Measurements from ENCODE around the gene CIB4. TPM values are rescaled to one million over a fixed set of nuclear protein-coding genes. Genes with fewer than 3 reads are reported as not detected.
"Not testable (repeated sequence)": the region's sequence is repeated elsewhere in the genome, so short reads cannot be mapped to it uniquely, and the experiment has no call there.

Gene CIB4
- total RNA-seq, 1 experiment from 2014 or later = not detected

DNA sequence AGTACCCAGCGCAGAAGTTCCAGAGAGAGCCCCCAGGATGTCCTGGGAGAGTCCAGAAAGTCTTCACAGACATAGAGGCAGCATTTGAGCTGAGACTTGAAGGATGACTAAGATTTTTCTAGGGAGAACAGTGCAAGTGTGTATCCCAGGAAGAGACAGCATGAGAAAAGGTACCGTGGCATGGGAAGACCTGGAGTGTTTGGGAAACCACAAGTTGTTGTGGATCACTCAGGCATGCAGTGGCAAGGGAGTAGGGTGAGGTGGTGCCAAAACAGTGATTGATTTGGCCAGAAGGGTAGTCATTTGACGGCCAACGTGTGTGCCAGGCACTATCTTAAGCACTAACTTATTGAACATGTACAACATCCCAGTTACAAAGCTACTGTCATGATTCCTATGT is 26.9 kb upstream of the CIB4 start:
- no peak for DNase-seq (ENCODE audit: low read depth)

DNA sequence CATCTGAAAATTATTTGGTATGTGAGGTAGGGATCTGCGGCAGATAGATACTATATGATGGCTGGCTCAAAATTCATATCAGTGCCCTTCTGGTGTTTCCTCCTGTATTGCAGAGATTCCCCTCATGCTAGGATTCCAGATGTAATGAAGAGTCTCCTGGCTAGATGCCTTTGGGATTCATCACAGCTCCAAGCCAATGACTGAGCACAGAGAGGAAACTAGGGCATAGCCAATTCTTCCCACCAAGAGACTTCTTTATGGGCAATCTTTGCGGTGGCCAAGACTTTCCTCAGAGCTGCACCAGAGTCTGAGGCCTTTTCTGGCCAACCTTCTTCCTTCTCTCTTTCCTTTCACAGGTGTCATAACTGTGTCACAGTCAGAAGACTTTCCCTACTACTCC is 25.5 kb upstream of the CIB4 start:
- no peak for DNase-seq (ENCODE audit: low read depth)

DNA sequence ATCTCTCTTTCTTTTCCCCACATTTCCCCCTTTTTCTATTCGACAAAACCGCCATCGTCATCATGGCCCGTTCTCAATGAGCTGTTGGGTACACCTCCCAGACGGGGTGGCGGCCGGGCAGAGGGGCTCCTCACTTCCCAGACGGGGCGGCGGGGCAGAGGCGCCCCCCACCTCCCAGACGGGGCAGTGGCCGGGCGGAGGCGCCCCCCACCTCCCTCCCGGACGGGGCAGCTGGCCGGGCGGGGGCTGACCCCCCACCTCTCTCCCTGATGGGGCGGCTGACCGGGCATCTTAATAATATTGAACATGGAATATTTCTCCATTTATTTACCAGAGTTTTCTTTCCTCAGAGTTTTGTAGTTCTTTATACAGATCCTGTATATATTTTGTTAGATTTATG is 24.1 kb upstream of the CIB4 start:
- not testable (repeated sequence) for DNase-seq (ENCODE audit: low read depth)

DNA sequence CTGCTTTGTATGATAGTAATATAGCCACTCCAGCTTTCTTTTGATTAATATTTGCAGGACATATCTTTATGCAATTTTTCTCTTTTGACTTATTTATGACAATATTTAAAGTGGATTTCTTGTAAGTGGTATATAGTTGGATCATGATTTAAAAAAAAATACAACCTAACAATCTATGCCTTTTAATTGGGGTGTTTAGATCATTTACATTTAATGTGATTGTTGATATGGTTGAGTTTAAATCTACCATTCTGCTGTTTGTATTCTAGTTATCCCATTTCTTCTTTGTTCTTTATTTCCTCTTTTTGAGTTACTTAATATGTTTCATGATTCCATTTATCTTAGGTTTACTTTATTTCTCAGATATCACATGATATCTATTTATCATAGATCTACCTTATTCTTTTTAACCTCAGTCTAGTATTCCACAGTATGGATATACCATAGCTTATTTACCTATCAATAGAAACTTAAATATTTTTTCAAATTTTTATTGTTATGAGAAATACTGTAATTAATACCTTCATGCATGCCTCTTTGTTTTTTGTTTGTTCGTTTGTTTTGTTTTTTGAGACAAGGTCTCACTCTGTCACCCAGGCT is 19.3 kb upstream of the CIB4 start:
- no peak for DNase-seq (ENCODE audit: low read depth)

DNA sequence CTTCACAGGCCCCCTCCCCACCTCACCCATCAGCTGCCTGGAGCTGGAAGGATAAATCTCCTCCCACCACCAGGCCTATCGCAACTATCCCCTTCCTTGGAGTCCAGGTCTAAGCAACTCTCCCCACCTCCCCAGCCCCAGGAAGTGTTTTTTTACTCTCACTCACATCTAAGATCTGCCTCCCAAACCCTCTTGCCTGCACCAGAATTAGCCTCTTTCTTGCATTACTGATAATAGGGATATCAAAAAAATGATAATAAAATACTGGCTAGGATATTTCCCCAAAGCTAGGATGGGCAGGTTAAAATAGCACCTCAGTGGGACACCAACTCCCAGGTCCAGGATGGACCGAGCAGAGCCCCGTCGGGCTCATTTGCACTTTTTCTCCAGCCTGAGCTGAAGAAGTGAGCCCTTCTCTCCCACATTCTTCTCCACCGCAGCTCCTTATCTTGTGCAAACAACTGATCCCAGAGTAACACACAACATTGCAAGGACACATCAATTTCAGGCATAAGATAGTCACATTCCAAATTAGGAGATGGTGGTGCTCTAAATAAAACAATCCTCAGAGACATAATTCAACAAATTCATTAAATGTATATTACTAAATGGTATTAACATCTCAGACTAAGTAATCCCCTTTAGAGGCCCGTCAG is 17.7 kb upstream of the CIB4 start:
- no peak for DNase-seq (ENCODE audit: low read depth)

DNA sequence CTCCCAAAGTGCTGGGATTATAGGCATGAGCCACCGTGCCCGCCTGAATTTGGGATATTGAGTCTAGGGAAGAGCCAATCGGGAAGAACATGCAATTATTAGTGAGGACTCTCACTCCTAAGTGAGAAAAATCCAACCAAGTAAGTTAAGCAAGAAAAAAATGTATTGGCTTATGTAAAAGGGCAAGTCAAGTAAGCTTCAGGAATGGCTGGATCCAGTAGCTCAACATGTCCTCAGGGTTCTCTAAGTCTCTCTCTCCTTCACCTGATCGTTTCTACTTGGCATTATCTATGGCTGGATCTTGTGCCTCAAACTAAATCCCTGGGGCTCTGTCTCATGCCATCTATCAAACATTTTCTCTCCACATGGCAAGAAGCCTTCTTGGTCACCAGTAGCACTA is 16.1 kb upstream of the CIB4 start:
- DNase-seq (ENCODE audit: low read depth) = no peak

DNA sequence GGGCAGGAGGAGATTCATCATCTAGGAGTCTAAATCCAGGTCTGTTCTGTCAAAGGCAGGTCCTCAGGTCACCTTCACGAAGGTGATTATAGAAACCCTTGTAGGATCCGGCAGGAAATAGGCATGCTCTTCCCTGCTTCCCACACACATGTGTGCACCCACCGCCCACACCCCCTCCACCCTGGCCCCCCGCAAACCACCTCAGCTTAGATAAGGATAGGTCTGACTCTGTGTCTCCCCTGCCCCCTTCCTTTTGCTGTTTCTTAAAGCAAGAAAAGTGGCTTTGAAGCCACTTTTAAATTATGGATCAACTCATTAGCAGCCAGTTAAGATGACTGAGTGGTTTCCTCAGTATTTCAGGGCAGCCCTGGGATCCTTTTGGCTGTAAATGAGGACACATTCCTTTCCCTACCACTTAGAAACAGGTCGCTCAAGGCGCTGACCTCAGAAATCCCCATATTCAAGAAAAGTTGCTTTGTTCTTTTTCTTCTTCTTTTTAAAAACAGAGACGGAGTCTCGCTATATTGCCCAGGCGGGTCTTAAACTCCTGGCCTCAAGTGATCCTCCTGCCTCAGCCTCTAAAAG is 14.5 kb upstream of the CIB4 start:
- no peak for DNase-seq (ENCODE audit: low read depth)

DNA sequence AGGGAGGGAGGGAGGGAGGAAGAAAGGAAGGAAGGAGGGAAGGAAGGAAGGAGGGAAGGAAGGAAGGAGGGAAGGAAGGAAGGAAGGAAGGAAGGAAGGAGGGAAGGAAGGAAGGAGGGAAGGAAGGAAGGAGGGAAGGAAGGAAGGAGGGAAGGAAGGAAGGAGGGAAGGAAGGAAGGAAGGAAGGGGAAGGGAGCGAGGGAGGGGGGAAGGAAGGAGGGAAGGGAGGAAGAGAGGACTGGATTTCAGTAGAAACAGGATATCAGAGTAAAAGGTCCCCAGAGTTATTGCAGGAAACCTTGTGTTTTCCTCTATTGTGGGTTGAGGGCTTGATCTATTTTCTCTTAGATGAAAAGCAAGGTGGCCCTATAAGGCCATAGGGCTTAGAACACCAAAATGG is 14.0 kb upstream of the CIB4 start:
- DNase-seq (ENCODE audit: low read depth) = not testable (repeated sequence)

DNA sequence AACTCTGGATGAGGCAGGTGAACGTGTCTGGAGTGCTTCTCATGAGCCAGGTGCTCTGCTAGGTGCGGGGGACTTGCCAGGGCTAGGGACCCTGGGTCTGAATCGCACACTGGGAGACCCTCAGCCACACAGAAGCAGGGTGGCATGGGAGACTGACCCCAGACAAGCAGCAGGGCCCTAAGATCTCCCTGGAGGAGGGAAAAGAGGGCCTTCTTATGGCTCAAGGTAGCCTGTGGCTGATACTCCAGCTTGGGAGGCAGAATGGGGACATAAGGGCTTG is 12.8 kb upstream of the CIB4 start:
- no peak for DNase-seq (ENCODE audit: low read depth)

DNA sequence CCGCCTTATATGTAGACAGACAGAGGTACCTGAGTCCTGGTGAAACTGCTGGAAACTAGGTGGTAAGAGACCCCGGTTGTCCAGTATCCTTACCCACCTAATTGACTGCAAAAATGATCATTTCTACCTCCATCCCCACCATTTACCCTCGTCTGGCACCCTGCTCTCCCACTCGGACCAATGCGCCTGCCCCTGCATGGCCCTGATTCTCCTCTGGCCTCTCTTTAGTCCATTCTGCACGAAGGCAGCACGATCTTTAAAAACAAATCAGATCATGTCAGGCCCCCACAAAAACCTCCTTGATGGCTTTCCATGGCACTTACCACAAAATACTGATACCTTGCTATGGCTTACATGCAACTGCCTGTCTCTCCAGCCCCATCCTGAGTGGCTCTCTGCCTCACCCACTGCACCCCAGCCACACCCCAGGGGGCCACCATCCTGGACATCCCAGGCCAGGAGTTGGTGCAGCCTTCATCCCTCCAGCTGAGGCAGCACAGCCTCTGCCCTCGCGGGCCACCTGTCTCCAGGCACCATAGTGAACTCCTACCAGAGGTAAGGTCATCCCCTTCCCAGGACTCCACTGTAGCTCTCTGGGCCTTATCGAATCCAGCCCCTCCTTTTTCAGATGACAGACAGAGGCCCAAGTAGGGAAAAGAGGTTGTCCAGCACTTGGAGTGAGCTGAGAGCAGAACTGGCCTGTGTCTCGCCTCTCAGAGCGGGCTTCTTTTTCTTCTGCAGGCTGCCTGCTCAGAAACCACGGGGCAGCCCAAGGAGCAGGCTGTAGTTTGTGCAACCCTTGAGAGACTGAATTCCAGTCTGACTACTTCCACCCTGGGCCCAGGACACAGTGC is 12.3 kb upstream of the CIB4 start:
- no peak for DNase-seq (ENCODE audit: low read depth)

DNA sequence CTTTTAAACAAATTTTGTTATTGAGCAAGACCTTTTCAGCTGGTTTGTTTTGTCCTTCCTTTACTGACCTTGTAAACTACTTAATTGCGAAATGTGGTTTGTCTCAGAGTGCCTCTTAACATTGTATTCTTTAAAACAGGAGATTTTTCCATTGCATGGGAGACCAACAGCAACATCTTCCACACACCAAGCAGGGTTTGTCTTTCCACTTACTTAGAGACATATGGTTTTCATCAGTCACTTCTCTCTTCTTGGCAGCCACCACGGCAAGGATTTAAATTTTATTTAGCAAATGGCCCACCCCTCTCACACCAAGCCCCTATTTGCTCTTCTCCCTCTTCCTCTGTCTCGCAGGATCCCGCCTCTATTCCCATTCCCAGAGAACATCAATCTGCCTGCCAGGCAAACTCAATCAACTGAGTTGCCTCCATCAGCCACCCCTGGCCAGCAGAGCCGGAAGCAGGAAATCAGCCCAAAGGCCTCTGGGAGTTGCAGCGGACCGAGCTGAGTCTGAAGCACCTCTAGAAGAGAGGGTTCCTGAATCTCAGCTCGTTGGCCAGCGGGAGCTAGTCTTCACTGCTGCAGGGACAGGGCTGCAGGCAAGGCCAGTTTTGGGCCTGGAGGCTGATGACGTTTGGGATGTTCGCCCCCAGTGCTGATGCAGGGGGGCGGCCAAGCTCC is 11.3 kb upstream of the CIB4 start:
- no peak for DNase-seq (ENCODE audit: low read depth)

DNA sequence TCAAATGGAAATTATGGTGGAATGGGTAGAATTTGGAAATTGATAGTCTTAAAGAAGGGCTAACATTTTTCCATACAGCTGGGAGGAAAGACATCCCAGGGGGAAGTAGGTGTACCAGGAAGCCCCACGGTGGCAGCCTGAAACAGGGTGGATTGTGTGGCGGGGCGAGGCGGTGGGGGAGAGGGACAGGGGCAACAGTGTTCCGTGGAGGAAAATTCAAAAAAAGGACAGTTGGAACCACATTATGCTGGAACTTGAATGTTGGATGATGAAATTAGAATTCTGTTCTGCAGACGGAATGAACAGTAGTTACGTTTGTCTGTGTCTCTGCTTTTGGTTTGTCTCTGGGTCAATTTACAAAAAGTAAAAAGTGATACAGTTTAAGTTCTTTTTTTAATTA is 10.6 kb upstream of the CIB4 start:
- DNase-seq (ENCODE audit: low read depth) = no peak

DNA sequence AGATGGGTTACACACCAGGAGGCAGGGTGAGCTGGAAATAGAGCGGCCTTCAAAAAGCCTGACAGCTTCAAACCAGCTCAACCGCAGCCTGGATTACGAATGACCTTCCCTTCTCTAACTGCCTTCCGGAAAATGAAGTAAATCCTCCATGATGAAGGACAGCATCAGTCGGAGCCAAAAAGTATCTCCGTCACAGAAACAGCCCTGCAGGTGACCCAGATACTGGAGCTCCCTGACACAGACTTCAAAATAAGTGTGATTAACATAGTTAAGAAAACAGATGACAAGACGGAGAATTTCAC is 10.3 kb upstream of the CIB4 start:
- no peak for DNase-seq (ENCODE audit: low read depth)

DNA sequence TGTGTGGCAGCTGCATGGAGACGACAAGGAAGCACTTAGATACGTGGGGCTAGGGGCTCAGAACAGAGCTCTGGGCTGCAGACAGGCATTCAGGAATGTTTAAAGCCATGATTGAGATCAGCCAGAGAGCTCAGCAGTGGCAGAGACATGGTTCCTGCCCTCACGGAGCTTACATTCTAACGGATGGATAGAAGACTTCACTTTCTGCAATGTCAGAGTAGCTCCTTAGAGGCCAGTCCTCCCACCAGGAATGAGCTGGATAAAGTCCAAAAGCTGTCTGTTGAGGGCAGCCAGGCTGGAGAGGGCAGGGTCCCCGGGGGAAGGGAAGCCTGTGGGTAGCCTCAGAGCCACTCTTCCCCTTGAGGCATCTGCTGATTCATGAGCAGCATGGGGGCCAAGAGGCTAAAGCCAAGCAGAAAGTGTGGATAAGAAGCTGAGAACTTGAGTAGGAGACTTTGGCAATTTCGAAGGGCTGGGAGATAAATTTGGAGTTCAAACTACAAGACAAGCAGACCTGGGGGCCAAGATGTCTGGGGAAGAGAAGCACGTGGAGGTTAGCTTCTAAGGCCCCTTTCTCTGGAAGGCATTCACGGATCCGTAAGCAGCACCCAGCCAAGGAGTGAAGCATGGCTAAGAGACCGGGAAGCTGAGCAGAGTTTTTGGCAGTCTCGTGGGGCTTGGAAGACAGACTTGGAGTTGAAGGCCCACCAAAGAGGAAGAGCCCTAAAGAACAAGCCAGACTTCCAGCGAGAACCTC is 9.7 kb upstream of the CIB4 start:
- DNase-seq (ENCODE audit: low read depth) = no peak

DNA sequence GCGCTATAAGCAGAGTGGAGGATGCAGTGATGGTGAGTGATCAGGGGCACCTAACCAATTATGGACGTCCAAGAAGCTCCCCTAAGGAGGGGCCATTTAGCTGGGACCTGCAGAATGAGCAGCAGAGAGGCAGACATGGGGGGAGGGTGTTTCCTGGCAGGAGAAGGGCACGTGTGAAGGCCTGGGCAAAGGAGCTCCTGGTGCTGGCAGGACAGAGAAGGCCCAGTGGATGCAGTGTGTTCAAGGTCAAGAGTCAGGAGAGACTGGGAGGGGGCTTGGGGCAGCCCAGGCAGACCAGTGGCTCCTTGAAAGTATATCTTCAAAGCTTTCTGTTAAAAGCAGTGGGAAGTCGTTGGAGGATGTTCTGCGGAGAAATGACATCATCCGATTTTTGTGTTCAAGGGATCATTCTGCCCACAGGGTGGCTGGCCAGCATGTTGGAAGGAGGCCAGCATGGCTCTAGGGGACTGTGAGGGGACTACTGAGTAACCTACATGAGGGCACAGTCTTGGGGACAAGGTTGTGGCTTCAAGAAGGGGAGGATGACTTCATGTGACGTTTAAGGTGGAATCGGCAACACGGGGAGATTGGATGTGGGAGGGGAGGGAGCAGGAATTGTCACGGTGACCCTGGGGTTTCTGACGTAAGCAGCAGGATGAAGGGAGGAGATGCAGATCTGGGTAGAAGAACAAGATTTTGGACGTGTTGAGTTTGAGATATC is 9.0 kb upstream of the CIB4 start:
- no peak for DNase-seq (ENCODE audit: low read depth)

DNA sequence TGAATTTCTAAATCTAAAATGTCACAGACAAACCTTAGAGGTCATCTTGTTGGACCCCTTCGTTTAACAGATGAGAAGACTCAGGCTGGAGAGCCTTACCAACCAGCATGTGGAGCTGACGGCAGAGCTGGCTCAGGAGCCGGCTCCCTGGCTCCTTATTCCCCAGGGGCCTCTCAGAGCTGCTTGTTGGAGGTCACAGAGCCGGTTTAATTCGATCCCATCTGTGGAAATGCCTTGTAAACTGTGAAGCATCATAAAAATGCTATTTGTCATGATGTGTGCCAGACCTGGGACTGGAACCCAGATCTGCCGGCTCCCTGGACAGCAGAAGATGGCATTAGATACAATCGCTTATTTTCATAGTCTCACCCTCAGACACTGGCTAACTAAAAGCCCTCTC is 8.2 kb upstream of the CIB4 start:
- no peak for DNase-seq (ENCODE audit: low read depth)

DNA sequence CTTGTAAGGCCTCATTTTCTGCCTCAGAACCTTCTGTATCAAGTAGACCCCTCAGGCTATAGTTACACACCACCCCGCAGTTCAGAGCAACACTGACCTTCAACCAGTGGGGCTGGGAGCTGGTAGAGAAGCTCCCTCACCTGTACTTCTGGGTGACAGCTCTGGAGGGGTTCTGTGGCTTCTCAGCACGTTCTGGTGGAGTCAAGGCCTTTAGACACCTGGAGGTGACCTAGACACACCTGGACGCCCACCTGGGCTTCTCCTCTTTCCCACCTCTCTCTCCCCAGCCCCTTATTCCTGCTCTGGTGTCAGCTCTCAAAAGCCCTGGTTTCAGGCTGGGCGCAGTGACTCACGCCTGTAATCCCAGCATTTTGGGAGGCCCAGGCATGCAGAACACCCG is 7.3 kb upstream of the CIB4 start:
- no peak for DNase-seq (ENCODE audit: low read depth)

DNA sequence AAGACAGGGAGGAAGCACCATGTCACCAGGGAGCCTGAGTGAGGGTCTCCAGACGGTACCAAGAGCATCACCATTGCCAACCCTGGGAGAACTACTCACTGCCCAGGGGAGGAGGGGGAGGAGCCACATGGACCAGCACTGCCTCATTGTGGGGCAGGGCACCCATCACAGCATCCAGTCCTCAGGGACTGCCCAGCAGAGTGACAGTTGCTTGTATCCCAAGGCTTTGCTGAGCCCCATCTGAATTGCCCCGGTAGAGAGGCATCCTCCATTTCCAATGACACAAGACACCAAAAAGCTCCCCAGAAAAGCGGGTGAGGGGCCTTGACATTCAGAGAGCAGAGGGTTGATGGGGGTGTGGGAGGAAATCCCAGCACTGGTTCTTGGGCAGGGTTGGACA is 6.8 kb upstream of the CIB4 start:
- DNase-seq (ENCODE audit: low read depth) = no peak

DNA sequence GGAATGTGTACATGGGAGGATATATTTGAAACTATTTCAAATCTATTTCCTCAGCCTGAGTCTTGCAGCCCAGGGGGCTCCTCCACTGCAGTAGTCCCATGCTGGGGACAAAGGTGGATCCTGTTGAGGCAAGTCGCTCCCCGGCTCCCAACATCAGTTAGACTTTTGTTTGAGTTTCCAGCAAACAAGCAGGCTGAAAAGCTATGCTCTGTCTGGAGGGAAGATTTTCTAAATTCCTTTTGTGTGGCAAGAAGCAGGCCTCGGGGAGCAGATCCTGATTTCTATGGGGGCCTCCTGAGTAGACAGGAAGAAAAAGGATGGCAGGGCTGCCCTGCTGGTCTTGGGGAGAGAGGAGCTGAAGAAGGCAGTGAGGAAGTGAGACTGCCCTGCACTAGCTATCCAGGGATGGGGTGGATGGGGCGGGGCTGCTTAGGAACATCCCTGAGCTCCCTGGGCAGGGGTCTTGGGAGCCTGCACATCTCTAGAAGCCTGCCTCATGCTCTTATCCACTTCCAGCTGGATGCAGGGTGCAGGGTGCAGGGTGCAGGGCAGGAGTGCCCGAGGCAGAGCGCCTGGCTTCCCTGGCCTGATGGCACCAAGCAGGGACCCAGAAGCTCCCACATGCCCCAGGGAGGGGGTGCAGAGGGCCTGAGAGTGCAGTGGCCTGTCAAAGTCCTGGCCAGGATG is 6.0 kb upstream of the CIB4 start:
- DNase-seq (ENCODE audit: low read depth) = no peak

DNA sequence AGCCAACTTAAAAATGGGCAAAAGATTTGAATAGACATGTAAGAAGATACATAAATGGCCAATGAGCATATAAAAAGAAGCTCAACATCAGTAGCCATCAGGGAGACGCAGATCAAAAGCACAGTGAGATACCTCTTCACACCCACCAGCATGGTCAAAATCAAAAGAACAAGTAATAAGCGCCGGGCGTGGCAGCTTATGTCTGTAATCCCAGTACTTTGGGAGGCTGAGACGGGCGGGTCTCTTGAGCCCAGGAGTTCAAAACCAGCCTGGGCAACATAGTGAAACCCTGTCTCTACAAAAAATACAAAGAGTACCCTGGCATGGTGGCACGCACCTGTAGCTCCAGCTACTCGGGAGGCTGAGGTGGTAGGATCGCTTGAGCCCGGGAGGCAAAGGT is 4.6 kb upstream of the CIB4 start:
- no peak for DNase-seq (ENCODE audit: low read depth)

Data from LHCN-M2 (cell line).